ENCODE measurements around the gene MTARC2. TPM values are rescaled to one million over a fixed set of nuclear protein-coding genes. Genes with fewer than 3 reads are reported as not detected.

Gene MTARC2
- polyA plus RNA-seq, 1 donor (not counting 4 experiments of a cell fraction or from before 2014, with no cell fraction given): 0.75 TPM

DNA sequence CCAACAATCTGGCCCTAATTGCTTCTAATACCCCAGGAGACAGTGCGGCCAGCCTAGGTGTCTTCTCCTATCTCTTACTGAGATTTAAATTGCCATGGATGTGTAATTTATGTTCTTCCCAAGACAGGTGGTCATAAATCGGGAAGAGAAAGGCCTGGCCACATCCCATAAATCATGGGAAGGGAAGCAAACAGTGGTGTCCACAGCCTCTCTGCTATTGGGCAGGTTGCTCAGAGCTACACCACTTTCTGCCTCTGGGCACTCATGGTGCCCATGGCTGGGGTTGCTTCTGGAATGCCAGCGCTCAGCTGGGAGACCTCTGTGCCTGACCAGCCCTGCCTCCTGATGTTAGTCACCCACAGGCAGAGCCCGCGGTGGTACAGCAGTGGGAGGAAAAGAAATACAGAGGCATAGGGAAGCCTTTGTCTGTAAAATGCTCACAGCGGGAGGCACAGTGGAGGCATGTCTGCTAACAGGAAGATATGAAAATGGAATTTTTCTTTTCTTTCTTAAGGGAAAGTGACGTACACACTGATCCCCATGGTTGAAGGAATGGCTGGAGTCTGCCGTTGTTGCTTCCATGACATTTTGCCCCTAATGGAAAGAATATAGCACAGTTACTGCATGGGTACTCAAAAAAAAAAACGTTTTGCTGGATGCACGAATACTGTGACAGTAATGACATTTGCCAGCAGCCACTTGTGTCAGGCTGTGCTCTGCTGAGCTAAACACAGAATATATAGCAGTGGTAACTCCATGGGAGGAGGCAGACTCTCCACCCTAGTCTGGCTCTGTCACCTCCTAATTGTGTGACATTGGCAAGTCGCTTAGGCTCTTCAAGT, 60.4 kb downstream of the MTARC2 start:
- Histone ChIP-seq H3K9me3 (ENCODE audit: control insufficient read depth, low read depth, low read length) (no peaks in the 10 kb centered on the region), H2AFZ (ENCODE audit: control insufficient read depth, low read length) (no peak overlapping the region), H3K27ac (ENCODE audit: control insufficient read depth, insufficient read depth, low read length) (no peak overlapping the region), H3K4me2 (ENCODE audit: control insufficient read depth, extremely low read depth, insufficient read depth, low read depth, low read length) (no peak overlapping the region), H3K9me1 (ENCODE audit: control insufficient read depth, extremely low read depth, insufficient read depth, low read length) (no peaks in the 10 kb centered on the region), H3K27me3 (ENCODE audit: control insufficient read depth, extremely low read depth, insufficient read depth, low read length) (peaks cover 3% of the 10 kb centered on the region), H3K9ac (ENCODE audit: control insufficient read depth, extremely low read depth, insufficient read depth, low read length) (no peak overlapping the region), H3K4me1 (ENCODE audit: control insufficient read depth, extremely low read depth, insufficient read depth, low read length) (peaks cover 10% of the 10 kb centered on the region), H4K20me1 (ENCODE audit: control insufficient read depth, extremely low read depth, insufficient read depth, low read length) (no peaks in the 10 kb centered on the region), H3K79me2 (ENCODE audit: control insufficient read depth, insufficient read depth, low read length) (no peaks in the 10 kb centered on the region), H3K4me3 (ENCODE audit: control insufficient read depth in 2 of 3, extremely low read depth in 1 of 3, insufficient read depth in 2 of 3, low read depth in 1 of 3, low read length in 3 of 3) (no peak overlapping the region), H3K36me3 (ENCODE audit: control insufficient read depth in 2 of 2, extremely low read depth in 1 of 2, insufficient read depth in 2 of 2, low read length in 2 of 2) (no peaks in the 10 kb centered on the region)
- TF ChIP-seq EZH2 (IDR thresholded peaks at IDR 0.05; ENCODE audit: low read length): no peak
- no peak for TF ChIP-seq CTCF (optimal IDR thresholded peaks at IDR 0.05 in 1 of 3, IDR thresholded peaks at IDR 0.05 in 1 of 3, conservative IDR thresholded peaks at IDR 0.05 in 1 of 3; ENCODE audit: extremely low read depth in 1 of 3, insufficient read depth in 2 of 3, low read length in 3 of 3)
- no peak for FAIRE-seq
- dilution Hi-C loops (cut with MboI; ENCODE audit: extremely low pct_ligation_motif_present, low sequenced_read_pairs): no loop called here
- peak; percentile 5 for DNase-seq (ENCODE audit: low read depth, low spot score)

DNA sequence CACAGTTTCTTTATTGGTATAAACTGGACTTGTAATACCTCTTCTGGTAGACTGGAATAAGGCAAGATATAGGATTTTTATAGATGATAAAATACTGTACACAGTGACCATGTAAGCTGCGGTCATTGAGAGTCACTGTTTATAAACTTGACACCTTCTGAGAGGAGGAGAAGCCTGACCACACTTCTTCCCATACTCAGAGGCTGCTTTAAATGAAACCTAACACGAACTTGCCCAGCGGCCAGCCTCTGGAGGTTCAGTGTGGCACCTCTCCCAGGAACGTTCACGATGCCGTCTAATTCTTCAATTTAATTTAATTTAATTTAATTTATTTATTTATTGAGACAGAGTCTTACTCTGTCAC, 61.0 kb downstream of the MTARC2 start:
- no peak for FAIRE-seq
- dilution Hi-C loops (cut with MboI; ENCODE audit: extremely low pct_ligation_motif_present, low sequenced_read_pairs): no loop called here
- Histone ChIP-seq H3K4me1 (ENCODE audit: control insufficient read depth, extremely low read depth, insufficient read depth, low read length) (peaks cover 10% of the 10 kb centered on the region), H3K79me2 (ENCODE audit: control insufficient read depth, insufficient read depth, low read length) (no peaks in the 10 kb centered on the region), H4K20me1 (ENCODE audit: control insufficient read depth, extremely low read depth, insufficient read depth, low read length) (no peaks in the 10 kb centered on the region), H3K36me3 (ENCODE audit: control insufficient read depth in 2 of 2, extremely low read depth in 1 of 2, insufficient read depth in 2 of 2, low read length in 2 of 2) (no peaks in the 10 kb centered on the region), H3K9me1 (ENCODE audit: control insufficient read depth, extremely low read depth, insufficient read depth, low read length) (no peaks in the 10 kb centered on the region), H3K4me3 (ENCODE audit: control insufficient read depth in 2 of 3, extremely low read depth in 1 of 3, insufficient read depth in 2 of 3, low read depth in 1 of 3, low read length in 3 of 3) (no peak overlapping the region), H3K9me3 (ENCODE audit: control insufficient read depth, low read depth, low read length) (no peaks in the 10 kb centered on the region), H3K27me3 (ENCODE audit: control insufficient read depth, extremely low read depth, insufficient read depth, low read length) (peaks cover 3% of the 10 kb centered on the region), H3K4me2 (ENCODE audit: control insufficient read depth, extremely low read depth, insufficient read depth, low read depth, low read length) (no peak overlapping the region), H3K9ac (ENCODE audit: control insufficient read depth, extremely low read depth, insufficient read depth, low read length) (no peak overlapping the region), H2AFZ (ENCODE audit: control insufficient read depth, low read length) (no peak overlapping the region), H3K27ac (ENCODE audit: control insufficient read depth, insufficient read depth, low read length) (no peak overlapping the region)
- TF ChIP-seq CTCF (optimal IDR thresholded peaks at IDR 0.05 in 1 of 3, IDR thresholded peaks at IDR 0.05 in 1 of 3, conservative IDR thresholded peaks at IDR 0.05 in 1 of 3; ENCODE audit: extremely low read depth in 1 of 3, insufficient read depth in 2 of 3, low read length in 3 of 3) (no peak), EZH2 (IDR thresholded peaks at IDR 0.05; ENCODE audit: low read length) (no peak)
- no peak for DNase-seq (ENCODE audit: low read depth, low spot score)

Measured in keratinocyte (primary cell).